Right kidney (tissue), 1 donor: ENCODE data around the gene DYNLT2B.
"Not testable (repeated sequence)": the region's sequence is repeated elsewhere in the genome, so short reads cannot be mapped to it uniquely, and the experiment has no call there.

Experiments
- DNase-seq: peaks from one replicate; pipeline ENCODE4 v3.0.0-alpha.2; 2016

The DYNLT2B gene

GRCh38 chr3:196334982-196335381 is 16.9 kb upstream of the DYNLT2B start:
- DNase-seq: no peak

- DNase-seq: no peak
Observed at GRCh38 chr3:196332168-196332567, 14.1 kb upstream of the DYNLT2B start.

GRCh38 chr3:196327405-196327804 is 9.4 kb upstream of the DYNLT2B start:
- DNase-seq: no peak

- no peak for DNase-seq
Observed at GRCh38 chr3:196326936-196327335, 8.9 kb upstream of the DYNLT2B start.

- DNase-seq: no peak
Observed at GRCh38 chr3:196323691-196324090, 5.7 kb upstream of the DYNLT2B start.

- DNase-seq: no peak
Observed at GRCh38 chr3:196323016-196323415, 5.0 kb upstream of the DYNLT2B start.

GRCh38 chr3:196321162-196321561 is 3.1 kb upstream of the DYNLT2B start:
- DNase-seq: no peak

GRCh38 chr3:196320137-196320536 is 2.1 kb upstream of the DYNLT2B start:
- DNase-seq: no peak

GRCh38 chr3:196316799-196317686 is 997 bp downstream of the DYNLT2B start:
- DNase-seq: not testable (repeated sequence)

GRCh38 chr3:196315821-196316220 is 2.2 kb downstream of the DYNLT2B start:
- DNase-seq: no peak

GRCh38 chr3:196314597-196314996 is 3.4 kb downstream of the DYNLT2B start:
- DNase-seq: no peak

- not testable (repeated sequence) for DNase-seq
Observed at GRCh38 chr3:196314086-196314485, 4.0 kb downstream of the DYNLT2B start.

- DNase-seq: not testable (repeated sequence)
Observed at GRCh38 chr3:196302960-196303359, 15.1 kb downstream of the DYNLT2B start.

- not testable (repeated sequence) for DNase-seq
Observed at GRCh38 chr3:196302551-196302950, 15.5 kb downstream of the DYNLT2B start.

GRCh38 chr3:196298521-196298920 is 19.5 kb downstream of the DYNLT2B start:
- no peak for DNase-seq

- DNase-seq: no peak
Observed at GRCh38 chr3:196292286-196292923, 25.6 kb downstream of the DYNLT2B start.

- no peak for DNase-seq
Observed at GRCh38 chr3:196288141-196288460, 29.9 kb downstream of the DYNLT2B start.

- peak; percentile 96 for DNase-seq
Observed at GRCh38 chr3:196287440-196288140, 30.4 kb downstream of the DYNLT2B start, which contains the start of gene PCYT1A. PCYT1A (minus strand) TSS chr3:196287726; CDS start chr3:196270531, 17,195 bp downstream.

GRCh38 chr3:196287090-196287439 is 31.0 kb downstream of the DYNLT2B start:
- DNase-seq: no peak

GRCh38 chr3:196284396-196284795 is 33.6 kb downstream of the DYNLT2B start:
- DNase-seq: no peak

- DNase-seq: no peak
Observed at GRCh38 chr3:196281962-196282361, 36.1 kb downstream of the DYNLT2B start.

GRCh38 chr3:196280689-196281440 is 37.2 kb downstream of the DYNLT2B start:
- DNase-seq: no peak
